Hematopoietic multipotent progenitor cell treated with erythropoietin and hydrocortisone succinate and interleukin-3 and kit ligand, for 15 days (in vitro differentiated cells): Measurements from ENCODE around the gene CNTNAP2.
"Not testable (repeated sequence)": the region's sequence is repeated elsewhere in the genome, so short reads cannot be mapped to it uniquely, and the experiment has no call there.

Experiments used
- DNase-seq: peaks from one replicate; pipeline ENCODE4 v3.0.0-alpha.2; 2015; ENCODE audit warnings: low spot score

Gene CNTNAP2

GRCh38 chr7:146892151-146892550 lies 775.5 kb downstream of the CNTNAP2 start:
- DNase-seq: no peak

- DNase-seq: no peak
These were observed 778.3 kb downstream of the CNTNAP2 start for GRCh38 chr7:146894927-146895326.

- no peak for DNase-seq
These were observed 785.7 kb downstream of the CNTNAP2 start for GRCh38 chr7:146902266-146902665.

- no peak for DNase-seq
These were observed 786.1 kb downstream of the CNTNAP2 start for GRCh38 chr7:146902728-146903127.

- DNase-seq: not testable (repeated sequence)
These were observed 789.1 kb downstream of the CNTNAP2 start for GRCh38 chr7:146905746-146906145.

GRCh38 chr7:146922782-146923181 lies 806.2 kb downstream of the CNTNAP2 start:
- no peak for DNase-seq

- DNase-seq: no peak
These were observed 810.2 kb downstream of the CNTNAP2 start for GRCh38 chr7:146926841-146927240.

GRCh38 chr7:146937836-146938235 lies 821.2 kb downstream of the CNTNAP2 start:
- DNase-seq: no peak

- no peak for DNase-seq
These were observed 826.9 kb downstream of the CNTNAP2 start for GRCh38 chr7:146943483-146943882.

- no peak for DNase-seq
These were observed 832.1 kb downstream of the CNTNAP2 start for GRCh38 chr7:146948703-146949102.

GRCh38 chr7:146956321-146956720 lies 839.7 kb downstream of the CNTNAP2 start:
- DNase-seq: no peak

GRCh38 chr7:146956853-146957252 lies 840.3 kb downstream of the CNTNAP2 start:
- no peak for DNase-seq

- DNase-seq: no peak
These were observed 844.3 kb downstream of the CNTNAP2 start for GRCh38 chr7:146960773-146961391.

GRCh38 chr7:146961617-146962016 lies 845.0 kb downstream of the CNTNAP2 start:
- no peak for DNase-seq

- no peak for DNase-seq
These were observed 849.7 kb downstream of the CNTNAP2 start for GRCh38 chr7:146966274-146966673.

GRCh38 chr7:146982482-146982881 lies 865.9 kb downstream of the CNTNAP2 start:
- DNase-seq: no peak

- no peak for DNase-seq
These were observed 875.0 kb downstream of the CNTNAP2 start for GRCh38 chr7:146991596-146991995.

GRCh38 chr7:146993764-146994163 lies 877.2 kb downstream of the CNTNAP2 start:
- no peak for DNase-seq

- no peak for DNase-seq
These were observed 891.9 kb downstream of the CNTNAP2 start for GRCh38 chr7:147008530-147008929.

- no peak for DNase-seq
These were observed 896.1 kb downstream of the CNTNAP2 start for GRCh38 chr7:147012666-147013065.

- no peak for DNase-seq
These were observed 897.2 kb downstream of the CNTNAP2 start for GRCh38 chr7:147013825-147014224.

GRCh38 chr7:147014286-147014955 lies 897.8 kb downstream of the CNTNAP2 start:
- no peak for DNase-seq

GRCh38 chr7:147015999-147016398 lies 899.4 kb downstream of the CNTNAP2 start:
- no peak for DNase-seq

GRCh38 chr7:147022056-147022455 lies 905.5 kb downstream of the CNTNAP2 start:
- DNase-seq: no peak
